Stimulated activated CD4-positive, alpha-beta T cell treated with anti-CD3 and anti-CD28 coated beads, Interleukin-2, amount 100 ng/mL, for 24 hours (primary cell): ENCODE data around the gene VPS9D1.

Experiments used
- DNase-seq, 2 donors: peaks; one replicate each; pipeline ENCODE4 v3.0.0-alpha.2; 2020

The VPS9D1 gene

GRCh38 chr16:89720813-89721545 is at the start of gene VPS9D1, which contains the start of gene ZNF276:
Gene VPS9D1, minus strand, starts transcription at chr16:89720898. Its CDS starts 37 bp downstream, at chr16:89720861.
Gene ZNF276, plus strand, starts transcription at chr16:89721537. Its CDS starts 104 bp downstream, at chr16:89721641.
- DNase-seq = peak; percentile 87 to 90

GRCh38 chr16:89770367-89770766 is 49.7 kb upstream of the VPS9D1 start:
- DNase-seq = no peak

- DNase-seq = no peak
These were observed 44.7 kb upstream of the VPS9D1 start for GRCh38 chr16:89765292-89765830.

- DNase-seq = peak; percentile 28 to 33
These were observed 44.1 kb upstream of the VPS9D1 start for GRCh38 chr16:89764711-89765201.

- DNase-seq = no peak
These were observed 40.7 kb upstream of the VPS9D1 start for GRCh38 chr16:89761304-89761922.

- no peak for DNase-seq
These were observed 39.1 kb upstream of the VPS9D1 start for GRCh38 chr16:89759746-89760340.

GRCh38 chr16:89749637-89750036 is 28.9 kb upstream of the VPS9D1 start:
- DNase-seq = no peak

- DNase-seq = no peak
These were observed 28.2 kb upstream of the VPS9D1 start for GRCh38 chr16:89748921-89749320.

- DNase-seq = no peak
These were observed 27.4 kb upstream of the VPS9D1 start for GRCh38 chr16:89748076-89748475.

- DNase-seq = no peak
These were observed 25.3 kb upstream of the VPS9D1 start for GRCh38 chr16:89746043-89746442.

GRCh38 chr16:89744813-89745212 is 24.1 kb upstream of the VPS9D1 start:
- DNase-seq = no peak

GRCh38 chr16:89742948-89743347 is 22.2 kb upstream of the VPS9D1 start:
- DNase-seq = no peak

GRCh38 chr16:89741342-89742014 is 20.8 kb upstream of the VPS9D1 start:
- DNase-seq = no peak

- no peak for DNase-seq
These were observed 18.7 kb upstream of the VPS9D1 start for GRCh38 chr16:89739383-89739782.

- DNase-seq = no peak
These were observed 18.0 kb upstream of the VPS9D1 start for GRCh38 chr16:89738538-89739317.

GRCh38 chr16:89738072-89738377 is 17.3 kb upstream of the VPS9D1 start:
- no peak for DNase-seq

- peak; percentile 46 to 50 for DNase-seq
These were observed 16.8 kb upstream of the VPS9D1 start for GRCh38 chr16:89737341-89738071.

- no peak for DNase-seq
These were observed 15.9 kb upstream of the VPS9D1 start for GRCh38 chr16:89736554-89736953.

- DNase-seq = no peak
These were observed 13.1 kb upstream of the VPS9D1 start for GRCh38 chr16:89733792-89734191.

- DNase-seq = no peak
These were observed 12.6 kb upstream of the VPS9D1 start for GRCh38 chr16:89733322-89733721.

- DNase-seq = no peak
These were observed 12.2 kb upstream of the VPS9D1 start for GRCh38 chr16:89732918-89733242.
